IPS-15b (cell line): Measurements from ENCODE around the gene ODF2L.

Experiments used
- H3K27me3 ChIP-seq: one replicate; pipeline ENCODE4 v1.6.1; 2013; ENCODE audit warnings: low read length; ENCODE audit not compliant: control insufficient read depth, insufficient read depth
- H3K36me3 ChIP-seq: one replicate; pipeline ENCODE4 v1.6.1; 2013; ENCODE audit warnings: low read length; ENCODE audit not compliant: control insufficient read depth, insufficient read depth
- H3K4me1 ChIP-seq: one replicate; pipeline ENCODE4 v1.6.1; 2013; ENCODE audit warnings: mild to moderate bottlenecking, low read length; ENCODE audit not compliant: control insufficient read depth, insufficient read depth
- H3K4me3 ChIP-seq: one replicate; pipeline ENCODE4 v1.5.1; 2013; ENCODE audit warnings: low read depth, low read length
- H3K9ac ChIP-seq: one replicate; pipeline ENCODE4 v1.6.1; 2013; ENCODE audit warnings: low read depth, mild to moderate bottlenecking, low read length
- H3K9me3 ChIP-seq: one replicate; pipeline ENCODE4 v1.6.1; 2013; ENCODE audit warnings: mild to moderate bottlenecking, low read length; ENCODE audit not compliant: control insufficient read depth, insufficient read depth

Gene ODF2L, protein sequence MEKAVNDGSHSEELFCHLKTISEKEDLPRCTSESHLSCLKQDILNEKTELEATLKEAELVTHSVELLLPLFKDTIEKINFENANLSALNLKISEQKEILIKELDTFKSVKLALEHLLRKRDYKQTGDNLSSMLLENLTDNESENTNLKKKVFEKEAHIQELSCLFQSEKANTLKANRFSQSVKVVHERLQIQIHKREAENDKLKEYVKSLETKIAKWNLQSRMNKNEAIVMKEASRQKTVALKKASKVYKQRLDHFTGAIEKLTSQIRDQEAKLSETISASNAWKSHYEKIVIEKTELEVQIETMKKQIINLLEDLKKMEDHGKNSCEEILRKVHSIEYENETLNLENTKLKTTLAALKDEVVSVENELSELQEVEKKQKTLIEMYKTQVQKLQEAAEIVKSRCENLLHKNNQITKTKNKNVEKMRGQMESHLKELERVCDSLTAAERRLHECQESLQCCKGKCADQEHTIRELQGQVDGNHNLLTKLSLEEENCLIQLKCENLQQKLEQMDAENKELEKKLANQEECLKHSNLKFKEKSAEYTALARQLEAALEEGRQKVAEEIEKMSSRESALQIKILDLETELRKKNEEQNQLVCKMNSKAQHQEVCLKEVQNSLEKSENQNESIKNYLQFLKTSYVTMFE

DNA sequence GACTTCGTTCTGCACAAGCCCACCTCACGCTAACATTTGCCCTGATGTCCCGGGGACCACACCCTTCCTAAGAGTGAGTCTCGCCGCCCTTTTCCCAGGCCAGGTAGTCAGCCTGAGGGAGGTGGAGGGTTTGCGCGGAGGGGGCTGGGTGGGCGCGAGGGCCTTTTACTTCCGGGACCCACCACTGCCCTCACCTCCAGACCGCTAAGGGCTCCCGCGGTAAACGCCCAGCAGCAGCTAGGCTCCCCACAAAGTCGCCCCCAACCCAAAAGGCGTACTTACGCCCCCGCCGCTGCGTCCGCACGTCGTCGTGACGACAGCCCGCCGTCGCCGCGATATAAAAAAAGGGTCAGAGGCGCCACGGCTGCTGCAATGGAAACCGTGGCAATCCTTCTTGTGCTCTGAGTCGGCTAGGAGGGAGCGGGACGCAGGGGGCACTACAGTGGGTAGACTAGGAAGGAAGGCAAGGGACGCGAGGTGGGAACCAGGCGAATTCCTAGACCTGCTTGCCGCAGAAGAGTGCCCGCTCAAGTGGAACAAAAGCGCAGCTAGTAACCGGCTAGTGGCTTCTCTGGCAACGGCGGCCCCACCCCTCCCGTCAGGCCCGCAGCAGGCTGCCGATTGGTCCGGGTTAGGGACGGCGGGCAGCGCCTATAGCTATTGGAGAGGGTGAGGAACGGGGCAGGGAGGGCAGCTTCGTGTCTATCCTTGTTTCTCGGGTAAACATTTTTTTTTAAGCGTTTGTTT lies at the start of gene ODF2L:
Gene ODF2L (minus strand): TSS at position 573 of the 747 bp plus-strand sequence. CDS start 9,296 bp downstream, outside the sequence.
- Histone ChIP-seq H3K27me3 (no peaks in the 10 kb centered on the region), H3K9ac (peak within 1 kb of the TSS; percentile 81)

DNA sequence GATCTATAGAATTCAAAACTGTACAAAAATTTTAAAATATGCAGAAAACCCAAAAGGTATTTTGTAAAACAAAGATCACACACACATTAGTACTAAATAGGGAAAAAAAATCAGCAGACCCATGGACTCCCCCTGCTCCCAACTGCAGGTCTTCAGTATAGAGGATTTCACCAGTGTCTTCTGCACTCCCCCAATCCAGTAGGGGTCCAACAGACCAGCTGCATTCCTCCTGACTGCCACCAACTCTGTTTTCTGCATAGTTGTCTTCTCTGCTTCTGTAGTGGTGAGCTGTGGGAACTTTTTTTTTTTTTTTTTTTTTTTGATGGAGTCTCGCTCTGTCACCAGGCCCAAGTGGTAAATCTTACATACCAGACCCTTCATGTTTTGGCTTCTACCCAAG lies 49.8 kb upstream of the ODF2L start:
- no peak overlapping the region for H3K4me3 ChIP-seq
- H3K27me3 ChIP-seq, result no peaks in the 10 kb centered on the region
- no peaks in the 10 kb centered on the region for H3K9me3 ChIP-seq
- no peak overlapping the region for H3K9ac ChIP-seq
- no peaks in the 10 kb centered on the region for H3K36me3 ChIP-seq
- no peaks in the 10 kb centered on the region for H3K4me1 ChIP-seq

More for the DNA sequence above, at the start of gene ODF2L:
- H3K4me3 ChIP-seq, result peak within 1 kb of the TSS; percentile 87
- H3K36me3 ChIP-seq, result no peaks in the 10 kb centered on the region
- H3K4me1 ChIP-seq, result no peaks in the 10 kb centered on the region
- H3K9me3 ChIP-seq, result no peaks in the 10 kb centered on the region

DNA sequence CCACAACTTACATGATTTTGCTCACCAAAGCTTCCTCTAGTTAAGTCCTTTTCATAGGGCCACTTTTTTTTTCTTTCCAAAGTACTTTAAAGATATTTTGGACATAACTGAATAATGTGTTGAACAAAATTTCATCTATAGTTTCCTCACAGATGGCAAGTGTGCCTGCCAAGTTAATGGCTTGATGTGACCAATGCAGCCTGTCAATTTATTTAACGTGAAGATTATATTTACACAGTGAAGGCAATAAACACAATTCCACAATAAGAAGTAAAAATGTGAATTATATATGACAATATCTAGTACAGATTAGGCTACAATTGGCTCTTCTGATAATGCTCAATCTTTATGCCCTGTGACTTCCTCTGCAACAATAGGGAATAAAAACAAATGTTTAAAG lies 45.9 kb upstream of the ODF2L start:
- Histone ChIP-seq H3K27me3 (no peaks in the 10 kb centered on the region), H3K4me3 (no peak overlapping the region), H3K9ac (no peak overlapping the region), H3K36me3 (no peaks in the 10 kb centered on the region), H3K4me1 (no peaks in the 10 kb centered on the region), H3K9me3 (no peaks in the 10 kb centered on the region)

DNA sequence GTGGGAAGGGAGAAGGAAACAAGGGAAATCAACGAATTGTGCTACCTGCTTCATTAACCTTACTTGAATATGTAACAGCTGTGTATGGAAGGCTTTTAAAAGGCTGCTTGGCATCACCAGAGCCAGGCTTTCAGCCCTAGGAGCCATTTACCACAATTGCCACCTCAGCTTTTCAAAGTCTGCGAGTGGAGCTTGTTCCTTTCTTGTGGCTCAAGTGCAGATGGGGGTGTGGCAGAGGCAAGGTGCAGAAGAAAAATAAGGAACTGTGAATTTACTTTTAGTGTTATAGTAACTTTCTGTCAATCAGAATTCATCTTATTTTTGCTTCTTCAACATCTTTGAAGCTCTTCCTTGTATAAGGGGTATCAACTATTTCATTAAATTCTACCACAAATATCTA lies 45.5 kb upstream of the ODF2L start:
- Histone ChIP-seq H3K27me3 (no peaks in the 10 kb centered on the region), H3K9ac (no peak overlapping the region), H3K4me1 (no peaks in the 10 kb centered on the region), H3K36me3 (no peaks in the 10 kb centered on the region), H3K4me3 (no peak overlapping the region), H3K9me3 (no peaks in the 10 kb centered on the region)

DNA sequence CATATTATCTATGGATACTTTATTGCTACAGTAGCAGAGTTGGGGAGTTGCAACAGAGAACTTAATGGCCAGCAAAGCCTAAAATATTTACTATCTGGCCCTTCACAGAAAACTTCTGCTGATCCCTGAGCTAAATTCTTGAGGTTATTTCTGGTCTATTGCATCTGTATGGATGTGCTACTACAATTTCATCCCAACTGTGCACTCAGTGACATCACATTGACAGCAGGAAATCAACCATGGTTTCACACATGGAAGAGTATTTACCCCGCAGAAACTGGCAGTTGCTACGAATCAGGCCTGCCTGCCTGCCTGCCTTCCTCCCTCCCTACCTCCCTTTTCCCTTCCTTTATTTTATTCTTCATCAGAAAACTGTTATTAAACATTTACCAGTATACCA lies 39.9 kb upstream of the ODF2L start:
- Histone ChIP-seq H3K4me3 (no peak overlapping the region), H3K27me3 (no peaks in the 10 kb centered on the region), H3K4me1 (no peaks in the 10 kb centered on the region), H3K9me3 (no peaks in the 10 kb centered on the region), H3K9ac (no peak overlapping the region), H3K36me3 (no peaks in the 10 kb centered on the region)

DNA sequence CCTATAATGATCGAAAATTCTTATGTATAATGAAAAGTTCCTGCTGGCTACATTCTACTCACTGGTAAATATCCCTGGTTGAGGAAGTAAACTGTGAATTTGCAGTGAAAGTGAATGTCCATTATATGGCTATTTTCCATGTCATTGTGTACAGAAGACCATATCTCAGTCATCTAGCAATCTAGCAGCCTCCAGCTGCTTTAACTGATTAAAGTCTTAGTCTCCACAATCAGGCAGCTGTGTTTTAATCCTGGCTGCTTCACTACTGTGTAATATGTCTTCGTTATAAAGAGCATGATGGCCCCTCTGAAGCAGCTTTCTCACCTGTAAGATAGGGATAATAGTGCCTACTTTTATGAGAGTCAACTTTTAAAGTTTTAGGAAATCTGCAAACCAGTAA lies 39.2 kb upstream of the ODF2L start:
- no peaks in the 10 kb centered on the region for H3K36me3 ChIP-seq
- H3K9ac ChIP-seq, result no peak overlapping the region
- no peaks in the 10 kb centered on the region for H3K27me3 ChIP-seq
- no peaks in the 10 kb centered on the region for H3K4me1 ChIP-seq
- no peak overlapping the region for H3K4me3 ChIP-seq
- no peaks in the 10 kb centered on the region for H3K9me3 ChIP-seq

DNA sequence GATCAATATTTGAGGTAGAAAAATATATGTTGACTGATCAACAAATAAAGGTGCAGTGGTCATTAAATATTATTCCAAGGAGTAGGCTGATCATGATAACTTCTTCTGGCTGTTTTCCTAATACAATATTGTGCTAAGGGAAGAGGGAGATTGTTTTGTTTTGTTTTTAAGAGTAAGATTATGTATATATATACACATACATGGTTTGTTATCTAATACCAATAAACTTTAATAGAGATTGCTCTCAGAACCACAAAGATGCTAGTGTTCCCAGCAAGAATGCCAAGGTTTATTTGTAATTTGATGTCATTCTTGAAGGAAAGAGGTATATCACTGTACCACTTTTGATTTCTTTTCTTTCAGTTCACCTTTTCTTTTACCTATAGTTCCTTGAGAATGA lies 37.9 kb upstream of the ODF2L start:
- H3K9ac ChIP-seq, result no peak overlapping the region
- no peaks in the 10 kb centered on the region for H3K9me3 ChIP-seq
- no peak overlapping the region for H3K4me3 ChIP-seq
- no peaks in the 10 kb centered on the region for H3K36me3 ChIP-seq
- H3K27me3 ChIP-seq, result no peaks in the 10 kb centered on the region
- H3K4me1 ChIP-seq, result no peaks in the 10 kb centered on the region

DNA sequence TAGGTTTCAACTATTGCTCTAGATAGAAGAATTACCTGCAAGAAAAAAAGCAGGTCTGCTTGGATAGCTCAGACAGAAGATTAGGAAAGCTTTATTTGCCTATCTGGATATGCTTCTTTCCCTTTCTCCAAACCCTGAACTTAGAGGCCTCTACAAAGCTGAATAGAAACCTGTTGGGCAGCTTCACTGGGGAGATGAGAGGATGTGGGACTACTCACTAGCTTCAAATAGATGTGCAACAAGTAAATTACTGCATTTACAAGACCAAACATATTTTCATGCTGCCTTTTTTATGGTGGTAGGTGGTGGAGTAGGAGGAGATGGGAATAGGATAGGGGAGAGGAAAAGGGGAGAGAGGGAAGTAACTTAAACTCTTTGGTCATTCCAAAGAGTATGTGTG lies 34.3 kb upstream of the ODF2L start:
- no peaks in the 10 kb centered on the region for H3K36me3 ChIP-seq
- H3K9ac ChIP-seq, result no peak overlapping the region
- no peaks in the 10 kb centered on the region for H3K27me3 ChIP-seq
- no peaks in the 10 kb centered on the region for H3K9me3 ChIP-seq
- no peaks in the 10 kb centered on the region for H3K4me1 ChIP-seq
- no peak overlapping the region for H3K4me3 ChIP-seq

DNA sequence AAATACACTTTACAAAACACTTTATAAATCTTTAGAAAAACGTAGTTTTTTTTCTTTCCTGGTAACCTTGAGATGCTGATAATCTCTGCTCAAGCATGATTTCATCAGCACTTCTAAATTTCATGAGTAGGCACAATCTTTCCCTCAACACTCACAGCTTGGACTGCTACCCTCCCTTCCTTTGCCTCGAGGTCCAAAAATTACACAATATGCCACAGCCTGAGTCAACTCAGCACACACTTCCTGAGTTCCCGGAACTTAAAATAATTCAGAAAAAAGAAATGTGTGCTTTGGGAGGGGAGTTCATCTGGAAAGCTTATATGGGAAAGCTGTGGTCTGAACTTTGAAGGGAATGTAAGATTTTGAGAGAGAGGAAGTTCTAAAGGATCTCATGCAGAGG lies 33.7 kb upstream of the ODF2L start:
- Histone ChIP-seq H3K9ac (no peak overlapping the region), H3K9me3 (no peaks in the 10 kb centered on the region), H3K4me3 (no peak overlapping the region), H3K27me3 (no peaks in the 10 kb centered on the region), H3K4me1 (no peaks in the 10 kb centered on the region), H3K36me3 (no peaks in the 10 kb centered on the region)

DNA sequence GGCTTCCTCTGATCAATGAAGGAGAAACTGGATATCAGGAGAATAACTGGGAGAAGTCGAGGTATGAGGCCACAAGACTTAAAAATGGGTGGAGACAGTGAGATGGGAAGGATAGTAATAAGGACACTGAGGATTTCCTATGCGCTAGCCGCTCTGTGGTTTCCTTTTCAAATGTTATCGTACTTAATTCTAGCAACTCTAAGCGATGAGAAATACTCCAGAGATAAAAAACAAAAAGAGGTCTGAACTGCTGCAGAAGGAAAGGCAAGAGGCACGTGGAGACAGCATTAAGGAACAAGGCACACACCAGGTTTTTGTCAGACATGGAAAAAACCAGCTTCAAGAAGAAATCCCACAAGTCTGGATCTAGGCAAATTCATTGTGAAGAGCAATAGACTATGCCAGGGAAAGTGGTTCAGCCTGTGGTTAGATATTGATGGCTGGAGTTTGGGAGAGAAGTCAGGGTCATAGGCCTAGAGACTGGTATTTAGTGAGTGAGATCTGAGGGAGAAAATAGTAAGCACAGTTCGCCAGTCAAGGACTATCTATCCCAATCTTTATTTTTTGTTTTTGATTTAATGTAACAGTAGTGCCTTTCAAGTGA lies 33.1 kb upstream of the ODF2L start:
- Histone ChIP-seq H3K27me3 (no peaks in the 10 kb centered on the region), H3K9ac (no peak overlapping the region), H3K4me1 (no peaks in the 10 kb centered on the region), H3K4me3 (no peak overlapping the region), H3K36me3 (no peaks in the 10 kb centered on the region), H3K9me3 (no peaks in the 10 kb centered on the region)

DNA sequence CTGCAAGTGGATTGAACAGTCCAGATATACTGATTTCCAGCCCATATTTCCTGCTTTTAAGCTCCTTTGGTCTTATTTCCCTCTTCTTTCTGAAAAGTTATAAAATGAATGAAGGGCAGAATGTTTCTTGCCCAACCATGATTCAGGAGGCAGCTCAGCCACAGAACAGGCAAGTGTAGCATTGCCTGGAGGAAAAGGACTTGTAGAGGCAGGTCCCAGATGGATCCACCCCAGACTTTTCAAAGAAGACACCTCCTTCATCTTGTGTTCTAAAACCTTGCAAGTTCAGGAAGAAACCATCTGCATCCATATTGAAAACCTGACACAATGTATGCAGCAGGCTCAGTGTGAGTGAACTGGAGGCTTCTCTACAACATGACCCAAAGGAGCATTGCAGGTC lies 27.8 kb upstream of the ODF2L start, which contains the start of gene CLCA2:
Gene CLCA2 (plus strand): TSS at position 299 of the 400 bp plus-strand sequence. CDS start 77 bp downstream, at position 376.
- Histone ChIP-seq H3K9ac (no peak within 1 kb of the TSS), H3K36me3 (no peaks in the 10 kb centered on the region), H3K27me3 (no peaks in the 10 kb centered on the region), H3K4me1 (no peaks in the 10 kb centered on the region), H3K4me3 (no peak within 1 kb of the TSS), H3K9me3 (no peaks in the 10 kb centered on the region)
